Upper lobe of right lung (tissue), 1 donor: ENCODE measurements around the gene HOXB5. TPM values are rescaled to one million over a fixed set of nuclear protein-coding genes. Genes with fewer than 3 reads are reported as not detected.

Experiments used
- ATAC-seq: fragments of 200-7000 bp; cut with Tn5 transposase; one replicate; pipeline ENCODE4 v1.9.1; 2020; ENCODE audit warnings: mild to moderate bottlenecking, moderate library complexity
- DNase-seq: peaks from one replicate; pipeline ENCODE4 v3.0.0-alpha.2; 2020
- H3K27ac ChIP-seq: fragments of 200-600 bp; one replicate; pipeline ENCODE4 v1.8.0; 2022
- H3K27me3 ChIP-seq: fragments of 200-600 bp; one replicate; pipeline ENCODE4 v1.8.0; 2022; ENCODE audit warnings: mild to moderate bottlenecking
- H3K36me3 ChIP-seq: fragments of 200-600 bp; one replicate; pipeline ENCODE4 v1.8.0; 2022
- H3K4me1 ChIP-seq: fragments of 200-600 bp; one replicate; pipeline ENCODE4 v1.8.0; 2022
- H3K4me3 ChIP-seq: fragments of 200-600 bp; one replicate; pipeline ENCODE4 v1.8.0; 2022; ENCODE audit warnings: mild to moderate bottlenecking
- H3K9me3 ChIP-seq: fragments of 200-600 bp; one replicate; pipeline ENCODE4 v1.8.0; 2022
- CTCF ChIP-seq: fragments of 200-600 bp; IDR thresholded peaks from one replicate; pipeline ENCODE4 v1.8.0; 2022; ENCODE audit warnings: antibody characterized with exemption
- intact Hi-C: fragments of 100-400 bp; cut with DNase I; formaldehyde crosslinking; loops from one replicate; pipeline ENCODE4 v1.11.0; 2022
- total RNA-seq: library from RNA; stranded (reverse); fragmentation: NEBNext Ultra II Directional; extraction: Animal tissue kit (Norgen Biotek cat#: 25700); gene quantifications from one replicate; pipeline ENCODE4 v1.2.1, GENCODE V29; 2021
- donor health status: DM: no; HTN: yes; CAD: no; lungs with severe emphysema.

HOXB5 gene
- total RNA-seq, 1 donor from 2014 or later = 4.4 TPM

- Histone ChIP-seq H3K4me3 (no peak overlapping the region), H3K9me3 (no peaks in the 10 kb centered on the region), H3K4me1 (peaks cover 22% of the 10 kb centered on the region), H3K27me3 (peaks cover 100% of the 10 kb centered on the region), H3K27ac (no peak overlapping the region), H3K36me3 (no peaks in the 10 kb centered on the region)
- ATAC-seq (no peak), DNase-seq (no peak)
- no peak for TF ChIP-seq CTCF
- intact Hi-C loops = loop anchor here (10.0 kb wide), 1 partner anchor 309 kb away; no protein-coding TSS in a partner anchor
These were observed 30.0 kb upstream of the HOXB5 start for GRCh38 chr17:48623583-48623982.

- no peak for DNase-seq
- no peak for ATAC-seq
- intact Hi-C loops = loop anchor here (10.0 kb wide), 1 partner anchor 308 kb away; no protein-coding TSS in a partner anchor
- no peak for TF ChIP-seq CTCF
- Histone ChIP-seq H3K27me3 (peaks cover 100% of the 10 kb centered on the region), H3K27ac (no peak overlapping the region), H3K4me3 (no peak overlapping the region), H3K4me1 (peaks cover 22% of the 10 kb centered on the region), H3K9me3 (no peaks in the 10 kb centered on the region), H3K36me3 (no peaks in the 10 kb centered on the region)
These were observed 29.3 kb upstream of the HOXB5 start for GRCh38 chr17:48622857-48623256.

GRCh38 chr17:48621410-48622392 is 28.1 kb upstream of the HOXB5 start:
- H3K4me3 ChIP-seq = no peak overlapping the region
- no peak for TF ChIP-seq CTCF
- intact Hi-C loops = loop anchor here (10.0 kb wide), 1 partner anchor 307 kb away; no protein-coding TSS in a partner anchor
- no peaks in the 10 kb centered on the region for H3K36me3 ChIP-seq
- peaks cover 21% of the 10 kb centered on the region for H3K4me1 ChIP-seq
- H3K27me3 ChIP-seq = peaks cover 100% of the 10 kb centered on the region
- H3K27ac ChIP-seq = no peak overlapping the region
- ATAC-seq (no peak), DNase-seq (no peak)
- no peaks in the 10 kb centered on the region for H3K9me3 ChIP-seq

GRCh38 chr17:48620461-48621139 is 27.0 kb upstream of the HOXB5 start:
- Histone ChIP-seq H3K4me1 (peaks cover 10% of the 10 kb centered on the region), H3K9me3 (no peaks in the 10 kb centered on the region), H3K27me3 (peaks cover 100% of the 10 kb centered on the region), H3K4me3 (no peak overlapping the region), H3K27ac (no peak overlapping the region), H3K36me3 (no peaks in the 10 kb centered on the region)
- DNase-seq (no peak), ATAC-seq (no peak)
- no peak for TF ChIP-seq CTCF
- intact Hi-C loops = loop anchor here (10.0 kb wide), 1 partner anchor 306 kb away; no protein-coding TSS in a partner anchor

- Histone ChIP-seq H3K4me1 (peaks cover 3% of the 10 kb centered on the region), H3K27ac (no peak overlapping the region), H3K36me3 (no peaks in the 10 kb centered on the region), H3K9me3 (no peaks in the 10 kb centered on the region), H3K27me3 (peaks cover 100% of the 10 kb centered on the region), H3K4me3 (no peak overlapping the region)
- ATAC-seq (no peak), DNase-seq (no peak)
- TF ChIP-seq CTCF = no peak
- intact Hi-C loops = loop anchor here (10.0 kb wide), 2 partner anchors 275 to 305 kb away; no protein-coding TSS in a partner anchor
These were observed 26.4 kb upstream of the HOXB5 start for GRCh38 chr17:48619826-48620449.
